SH-SY5Y (cell line): ENCODE measurements around the gene KIFC3.

Experiments
- GATA2 ChIP-seq: IDR thresholded peaks from 2 replicates; pipeline ENCODE4 v1.6.1; 2011; ENCODE audit warnings: mild to moderate bottlenecking, low read depth, low read length
- GATA3 ChIP-seq: IDR thresholded peaks from 2 replicates; pipeline ENCODE4 v1.6.1; 2011; ENCODE audit warnings: low read depth, mild to moderate bottlenecking, low read length, moderate library complexity

KIFC3 gene

GRCh38 chr16:57750796-57751538 lies 51.3 kb downstream of the KIFC3 start:
- TF ChIP-seq GATA2 (no peak), GATA3 (no peak)

- no peak for TF ChIP-seq GATA3
- no peak for TF ChIP-seq GATA2
Measured at GRCh38 chr16:57749856-57750452, 52.3 kb downstream of the KIFC3 start.

GRCh38 chr16:57749101-57749692 lies 53.1 kb downstream of the KIFC3 start:
- TF ChIP-seq GATA3 (no peak), GATA2 (no peak)

GRCh38 chr16:57748596-57748995 lies 53.7 kb downstream of the KIFC3 start:
- no peak for TF ChIP-seq GATA3
- TF ChIP-seq GATA2: no peak

- TF ChIP-seq GATA3: no peak
- no peak for TF ChIP-seq GATA2
Measured at GRCh38 chr16:57747996-57748395, 54.3 kb downstream of the KIFC3 start.

GRCh38 chr16:57747496-57747895 lies 54.8 kb downstream of the KIFC3 start:
- TF ChIP-seq GATA2 (no peak), GATA3 (no peak)

- TF ChIP-seq GATA2: no peak
Measured at GRCh38 chr16:57747091-57747490, 55.2 kb downstream of the KIFC3 start.

GRCh38 chr16:57745768-57746167 lies 56.5 kb downstream of the KIFC3 start:
- TF ChIP-seq GATA2 (no peak), GATA3 (no peak)

- TF ChIP-seq GATA2 (no peak), GATA3 (no peak)
Measured at GRCh38 chr16:57744642-57744903, 57.7 kb downstream of the KIFC3 start.

GRCh38 chr16:57743886-57744641 lies 58.2 kb downstream of the KIFC3 start:
- no peak for TF ChIP-seq GATA3
- TF ChIP-seq GATA2: no peak

- TF ChIP-seq GATA3: no peak
- TF ChIP-seq GATA2: no peak
Measured at GRCh38 chr16:57743458-57743857, 58.8 kb downstream of the KIFC3 start.

GRCh38 chr16:57742543-57742942 lies 59.7 kb downstream of the KIFC3 start:
- TF ChIP-seq GATA3 (no peak), GATA2 (no peak)

GRCh38 chr16:57741660-57742191 lies 60.6 kb downstream of the KIFC3 start:
- no peak for TF ChIP-seq GATA2
- TF ChIP-seq GATA3: no peak

- TF ChIP-seq GATA3 (no peak), GATA2 (no peak)
Measured at GRCh38 chr16:57740423-57741071, 61.7 kb downstream of the KIFC3 start.
